HL-60 (cell line): ENCODE results near the gene RAET1G.
"Not testable (repeated sequence)": the region's sequence is repeated elsewhere in the genome, so short reads cannot be mapped to it uniquely, and the experiment has no call there.

ENCODE experiments used
- DNase-seq, 2 experiments: peaks; one replicate each; pipeline ENCODE4 v3.0.0-alpha.2; 2010 to 2020; ENCODE audit warnings: low read depth in 1 of 2, low spot score in 1 of 2
- H3K27ac ChIP-seq: fragments of 250-450 bp; sonication (Bioruptor Pico); replicated peaks from 2 replicates; pipeline ENCODE4 v1.5.1; 2020; ENCODE audit warnings: mild to moderate bottlenecking, moderate library complexity
- H3K27me3 ChIP-seq: fragments of 250-450 bp; sonication (Bioruptor Pico); 2 replicates; pipeline ENCODE4 v1.5.1; 2021; ENCODE audit warnings: mild to moderate bottlenecking, moderate library complexity; ENCODE audit not compliant: insufficient read depth, poor library complexity, severe bottlenecking
- H3K4me3 ChIP-seq: replicated peaks from 2 replicates; pipeline ENCODE4 v1.5.1; 2011; ENCODE audit warnings: mild to moderate bottlenecking, control low read depth, low read length; ENCODE audit not compliant: insufficient read depth
- GABPA ChIP-seq: IDR thresholded peaks from 2 replicates; pipeline ENCODE4 v1.6.1; 2012; ENCODE audit warnings: low read depth
- POLR2AphosphoS5 ChIP-seq: IDR thresholded peaks from 2 replicates; pipeline ENCODE4 v1.6.1; 2012; ENCODE audit warnings: low read depth
- SPI1 ChIP-seq: IDR thresholded peaks from 2 replicates; pipeline ENCODE4 v1.6.1; 2012; ENCODE audit warnings: low read depth, mild to moderate bottlenecking, borderline replicate concordance
- TF ChIP-seq, protein P1 (sequence below): IDR thresholded peaks from 2 replicates; pipeline ENCODE4 v1.6.1; 2012; ENCODE audit warnings: low read depth; ENCODE audit not compliant: insufficient replicate concordance
- TF ChIP-seq, protein P2 (sequence below): IDR thresholded peaks from one replicate; pipeline ENCODE4 v1.5.1; 2011; ENCODE audit warnings: low read length, control low read depth, inconsistent platforms; ENCODE audit not compliant: insufficient read depth

RAET1G gene

DNA sequence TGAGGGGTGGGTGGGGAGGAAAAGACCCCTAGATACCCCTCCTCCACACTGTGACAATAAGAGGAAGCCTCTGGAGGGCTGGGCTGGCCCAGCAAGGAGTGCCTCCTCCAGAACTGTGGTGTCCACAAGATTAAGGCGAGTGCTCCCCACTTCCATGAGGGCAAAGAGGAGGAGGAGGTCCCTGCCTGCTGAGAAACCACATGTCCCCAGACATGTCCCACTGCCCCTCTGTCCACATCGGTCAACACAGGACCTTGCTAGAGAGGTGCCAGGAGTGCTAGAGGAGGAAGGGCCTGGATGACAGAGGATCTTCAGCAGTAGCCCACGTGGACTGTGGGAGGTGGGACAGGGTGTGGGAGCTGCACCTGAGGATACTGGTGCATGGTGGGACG is 3.1 kb downstream of the RAET1G start:
- peaks cover 14% of the 10 kb centered on the region for H3K27me3 ChIP-seq
- no peak for DNase-seq
- H3K27ac ChIP-seq, result no peak overlapping the region
- H3K4me3 ChIP-seq, result no peak overlapping the region
- no peak for TF ChIP-seq POLR2AphosphoS5
- TF ChIP-seq, protein P1, sequence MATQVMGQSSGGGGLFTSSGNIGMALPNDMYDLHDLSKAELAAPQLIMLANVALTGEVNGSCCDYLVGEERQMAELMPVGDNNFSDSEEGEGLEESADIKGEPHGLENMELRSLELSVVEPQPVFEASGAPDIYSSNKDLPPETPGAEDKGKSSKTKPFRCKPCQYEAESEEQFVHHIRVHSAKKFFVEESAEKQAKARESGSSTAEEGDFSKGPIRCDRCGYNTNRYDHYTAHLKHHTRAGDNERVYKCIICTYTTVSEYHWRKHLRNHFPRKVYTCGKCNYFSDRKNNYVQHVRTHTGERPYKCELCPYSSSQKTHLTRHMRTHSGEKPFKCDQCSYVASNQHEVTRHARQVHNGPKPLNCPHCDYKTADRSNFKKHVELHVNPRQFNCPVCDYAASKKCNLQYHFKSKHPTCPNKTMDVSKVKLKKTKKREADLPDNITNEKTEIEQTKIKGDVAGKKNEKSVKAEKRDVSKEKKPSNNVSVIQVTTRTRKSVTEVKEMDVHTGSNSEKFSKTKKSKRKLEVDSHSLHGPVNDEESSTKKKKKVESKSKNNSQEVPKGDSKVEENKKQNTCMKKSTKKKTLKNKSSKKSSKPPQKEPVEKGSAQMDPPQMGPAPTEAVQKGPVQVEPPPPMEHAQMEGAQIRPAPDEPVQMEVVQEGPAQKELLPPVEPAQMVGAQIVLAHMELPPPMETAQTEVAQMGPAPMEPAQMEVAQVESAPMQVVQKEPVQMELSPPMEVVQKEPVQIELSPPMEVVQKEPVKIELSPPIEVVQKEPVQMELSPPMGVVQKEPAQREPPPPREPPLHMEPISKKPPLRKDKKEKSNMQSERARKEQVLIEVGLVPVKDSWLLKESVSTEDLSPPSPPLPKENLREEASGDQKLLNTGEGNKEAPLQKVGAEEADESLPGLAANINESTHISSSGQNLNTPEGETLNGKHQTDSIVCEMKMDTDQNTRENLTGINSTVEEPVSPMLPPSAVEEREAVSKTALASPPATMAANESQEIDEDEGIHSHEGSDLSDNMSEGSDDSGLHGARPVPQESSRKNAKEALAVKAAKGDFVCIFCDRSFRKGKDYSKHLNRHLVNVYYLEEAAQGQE, result no peak

DNA sequence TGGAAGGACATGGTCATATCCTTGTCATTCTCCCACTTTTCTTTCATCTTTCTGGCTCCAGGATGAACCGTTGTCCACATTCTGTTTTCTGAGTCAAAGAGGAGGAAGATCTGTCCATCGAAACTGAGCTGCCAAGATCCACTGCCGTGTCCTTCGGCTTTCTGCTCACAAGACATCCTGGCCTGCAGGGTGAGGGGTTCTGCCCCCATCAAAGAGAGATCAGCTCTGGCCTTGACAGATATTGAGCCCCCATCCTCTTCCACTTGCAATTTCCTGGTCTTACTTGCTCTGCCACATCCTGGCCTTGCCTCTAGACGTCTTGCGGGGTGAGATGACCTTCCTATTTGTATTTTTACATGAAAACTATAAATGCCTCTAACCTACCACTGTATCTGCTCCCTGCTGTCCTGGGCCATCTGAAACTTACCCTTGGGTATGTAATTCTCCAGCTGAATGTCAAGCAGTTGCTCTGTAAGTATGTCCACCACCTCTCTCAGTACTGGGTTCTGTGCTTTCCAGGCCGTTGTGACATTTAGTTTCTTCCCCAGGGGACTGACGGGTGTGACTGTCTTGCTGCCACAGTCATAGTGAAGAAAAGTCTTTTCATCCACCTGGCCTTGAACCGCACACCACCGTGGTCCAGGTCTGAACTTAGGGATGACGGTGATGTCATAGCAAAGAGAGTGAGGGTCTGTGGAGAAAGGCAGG is 3.6 kb downstream of the RAET1G start:
- not testable (repeated sequence) for H3K27ac ChIP-seq, DNase-seq, H3K27me3 ChIP-seq, H3K4me3 ChIP-seq

DNA sequence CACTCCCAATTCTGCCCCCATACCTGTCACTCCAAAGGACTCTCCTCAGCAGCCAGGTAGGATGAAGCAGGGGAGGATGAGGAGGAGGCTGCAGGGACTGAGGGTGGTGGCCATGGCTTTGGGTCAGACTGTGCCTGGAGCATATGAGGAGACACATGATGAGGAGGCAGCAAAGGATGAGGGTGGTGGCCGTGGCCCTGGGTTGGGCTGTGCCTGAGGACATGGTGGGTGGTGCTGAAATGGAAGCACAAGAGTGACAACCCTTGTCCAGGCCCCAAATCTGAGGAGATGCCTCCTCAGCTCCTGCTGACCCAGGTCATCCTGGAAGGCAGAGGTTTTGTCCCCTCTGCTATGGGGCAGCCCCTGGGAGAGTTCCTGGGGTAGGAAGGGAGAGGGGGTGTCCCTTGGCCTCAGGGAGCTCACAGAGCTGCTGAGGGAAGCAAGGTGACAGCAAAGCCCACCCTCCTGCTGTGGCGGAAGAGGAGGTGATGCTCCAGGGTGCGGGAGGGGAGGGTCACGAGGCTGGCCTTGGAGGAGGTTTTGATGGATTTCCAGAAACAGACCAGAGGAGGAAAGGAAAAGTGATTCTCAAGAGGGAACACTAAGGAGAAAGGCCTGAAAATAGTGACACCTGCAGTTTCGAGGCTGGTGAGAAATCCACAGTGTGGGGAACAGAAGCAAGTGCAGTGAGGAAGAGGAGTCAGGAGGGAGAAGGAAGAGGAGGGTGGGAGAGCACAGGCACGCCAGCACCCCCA is 4.6 kb downstream of the RAET1G start:
- TF ChIP-seq GABPA (no peak), POLR2AphosphoS5 (no peak)
- TF ChIP-seq, protein P1, result no peak
- DNase-seq, result no peak
- Histone ChIP-seq H3K4me3 (no peak overlapping the region), H3K27ac (no peak overlapping the region), H3K27me3 (peaks cover 5% of the 10 kb centered on the region)

DNA sequence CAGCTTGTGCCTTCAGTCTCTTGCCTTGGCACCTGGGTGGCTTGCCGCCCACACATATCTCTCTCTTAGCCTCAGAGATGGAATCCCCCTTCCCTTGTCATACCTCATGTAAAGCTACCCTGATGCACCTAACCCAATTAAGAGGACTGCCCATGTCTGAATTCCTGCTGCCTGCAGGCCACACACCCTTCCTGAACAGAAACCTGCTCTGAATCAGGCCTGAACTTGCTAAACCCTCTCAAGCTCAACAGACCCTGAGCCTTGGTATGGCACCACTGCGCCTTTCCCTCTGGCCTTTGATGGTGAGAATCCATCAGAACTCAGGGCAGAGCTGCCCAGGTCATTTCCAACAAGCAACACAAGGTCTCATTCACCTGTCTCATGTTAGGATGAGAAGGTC is 5.2 kb downstream of the RAET1G start:
- no peak for DNase-seq
- no peak overlapping the region for H3K27ac ChIP-seq
- no peak overlapping the region for H3K4me3 ChIP-seq
- TF ChIP-seq GABPA (no peak), POLR2AphosphoS5 (no peak), SPI1 (no peak)
- TF ChIP-seq, protein P2, sequence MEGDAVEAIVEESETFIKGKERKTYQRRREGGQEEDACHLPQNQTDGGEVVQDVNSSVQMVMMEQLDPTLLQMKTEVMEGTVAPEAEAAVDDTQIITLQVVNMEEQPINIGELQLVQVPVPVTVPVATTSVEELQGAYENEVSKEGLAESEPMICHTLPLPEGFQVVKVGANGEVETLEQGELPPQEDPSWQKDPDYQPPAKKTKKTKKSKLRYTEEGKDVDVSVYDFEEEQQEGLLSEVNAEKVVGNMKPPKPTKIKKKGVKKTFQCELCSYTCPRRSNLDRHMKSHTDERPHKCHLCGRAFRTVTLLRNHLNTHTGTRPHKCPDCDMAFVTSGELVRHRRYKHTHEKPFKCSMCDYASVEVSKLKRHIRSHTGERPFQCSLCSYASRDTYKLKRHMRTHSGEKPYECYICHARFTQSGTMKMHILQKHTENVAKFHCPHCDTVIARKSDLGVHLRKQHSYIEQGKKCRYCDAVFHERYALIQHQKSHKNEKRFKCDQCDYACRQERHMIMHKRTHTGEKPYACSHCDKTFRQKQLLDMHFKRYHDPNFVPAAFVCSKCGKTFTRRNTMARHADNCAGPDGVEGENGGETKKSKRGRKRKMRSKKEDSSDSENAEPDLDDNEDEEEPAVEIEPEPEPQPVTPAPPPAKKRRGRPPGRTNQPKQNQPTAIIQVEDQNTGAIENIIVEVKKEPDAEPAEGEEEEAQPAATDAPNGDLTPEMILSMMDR, result no peak
- TF ChIP-seq, protein P1, result no peak
- H3K27me3 ChIP-seq, result peaks cover 3% of the 10 kb centered on the region
